Stimulated activated naive CD8-positive, alpha-beta T cell treated with anti-CD3 and anti-CD28 coated beads, Interleukin-15, Interleukin-2, amounts not matched to agents 100 ng/mL and 50 ng/mL, for 24 hours (primary cell): ENCODE measurements around the gene OSBPL2.

Source experiments
- H3K27ac Mint-ChIP-seq: one replicate; pipeline ENCODE4 v1.8.0; 2021; ENCODE audit warnings: mild to moderate bottlenecking, mixed read lengths
- H3K27me3 Mint-ChIP-seq: one replicate; pipeline ENCODE4 v1.8.0; 2021; ENCODE audit warnings: mixed read lengths
- H3K36me3 Mint-ChIP-seq: one replicate; pipeline ENCODE4 v1.8.0; 2021; ENCODE audit warnings: low read depth, mixed read lengths
- H3K4me1 Mint-ChIP-seq: one replicate; pipeline ENCODE4 v1.8.0; 2021; ENCODE audit warnings: low read depth, mixed read lengths
- H3K4me3 Mint-ChIP-seq: one replicate; pipeline ENCODE4 v1.8.0; 2021; ENCODE audit warnings: mild to moderate bottlenecking, mixed read lengths
- H3K9me3 Mint-ChIP-seq: one replicate; pipeline ENCODE4 v1.8.0; 2021; ENCODE audit warnings: mixed read lengths

Gene OSBPL2

DNA sequence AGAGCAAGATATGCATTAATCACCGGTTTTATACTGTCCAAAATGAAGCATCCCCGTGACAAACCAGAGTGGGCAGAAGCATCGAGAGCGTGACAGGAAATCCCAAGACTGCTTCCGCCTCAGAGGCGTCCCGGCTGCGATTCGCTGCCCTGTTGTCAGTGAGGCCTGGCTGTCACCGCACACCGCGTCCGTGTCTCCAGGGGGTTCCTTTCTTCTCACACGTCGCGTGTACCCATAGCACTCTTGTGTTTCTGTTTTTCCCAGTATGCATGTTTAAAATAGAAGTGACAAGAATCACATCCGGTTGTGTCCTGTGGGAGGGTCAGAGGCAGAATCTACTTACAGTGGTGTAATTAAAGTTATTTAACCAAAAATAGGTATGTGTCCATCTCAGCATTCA is 56.2 kb downstream of the OSBPL2 start:
- no peak overlapping the region for H3K4me3 Mint-ChIP-seq
- peaks cover 12% of the 10 kb centered on the region for H3K36me3 Mint-ChIP-seq
- no peaks in the 10 kb centered on the region for H3K9me3 Mint-ChIP-seq
- H3K4me1 Mint-ChIP-seq = peaks cover 4% of the 10 kb centered on the region
- H3K27me3 Mint-ChIP-seq = no peaks in the 10 kb centered on the region
- no peak overlapping the region for H3K27ac Mint-ChIP-seq

DNA sequence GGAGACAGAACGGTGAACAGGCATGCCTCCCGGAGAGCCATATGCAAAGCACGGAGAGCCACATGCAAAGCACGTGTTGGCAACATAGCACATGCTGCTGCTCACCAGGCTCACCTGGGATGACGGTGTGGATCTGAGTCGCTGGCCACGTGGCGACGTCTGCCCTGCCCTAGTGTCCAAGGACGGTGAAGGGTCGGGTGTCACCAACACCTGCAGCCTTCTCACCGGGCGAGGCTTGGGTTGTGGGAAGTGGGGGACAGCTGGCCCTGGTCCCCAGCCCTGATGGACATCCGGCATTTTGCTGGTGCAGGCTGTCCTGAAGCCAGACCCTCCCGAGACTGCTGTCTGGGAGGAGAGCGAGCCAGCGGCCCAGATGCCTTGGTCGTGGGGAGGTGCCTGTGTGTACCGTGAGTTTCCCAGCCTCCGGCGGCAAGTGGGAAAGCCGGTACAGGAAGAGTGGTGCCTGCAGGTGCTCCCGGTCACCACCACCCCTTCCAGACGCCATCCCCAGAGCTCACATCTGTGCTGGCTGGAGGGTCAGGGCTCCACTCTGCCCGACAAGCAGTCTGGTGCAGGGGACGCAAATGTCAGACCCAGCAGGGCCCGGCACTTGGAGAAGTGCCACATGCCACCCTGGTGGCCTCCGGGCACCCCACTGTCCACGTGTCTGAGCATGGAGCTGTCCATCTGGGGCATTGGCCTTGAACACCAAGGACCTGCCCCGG is 58.6 kb downstream of the OSBPL2 start:
- H3K27me3 Mint-ChIP-seq = no peaks in the 10 kb centered on the region
- no peaks in the 10 kb centered on the region for H3K9me3 Mint-ChIP-seq
- H3K4me1 Mint-ChIP-seq = peaks cover 7% of the 10 kb centered on the region
- H3K4me3 Mint-ChIP-seq = no peak overlapping the region
- peaks cover 12% of the 10 kb centered on the region for H3K36me3 Mint-ChIP-seq
- no peak overlapping the region for H3K27ac Mint-ChIP-seq

DNA sequence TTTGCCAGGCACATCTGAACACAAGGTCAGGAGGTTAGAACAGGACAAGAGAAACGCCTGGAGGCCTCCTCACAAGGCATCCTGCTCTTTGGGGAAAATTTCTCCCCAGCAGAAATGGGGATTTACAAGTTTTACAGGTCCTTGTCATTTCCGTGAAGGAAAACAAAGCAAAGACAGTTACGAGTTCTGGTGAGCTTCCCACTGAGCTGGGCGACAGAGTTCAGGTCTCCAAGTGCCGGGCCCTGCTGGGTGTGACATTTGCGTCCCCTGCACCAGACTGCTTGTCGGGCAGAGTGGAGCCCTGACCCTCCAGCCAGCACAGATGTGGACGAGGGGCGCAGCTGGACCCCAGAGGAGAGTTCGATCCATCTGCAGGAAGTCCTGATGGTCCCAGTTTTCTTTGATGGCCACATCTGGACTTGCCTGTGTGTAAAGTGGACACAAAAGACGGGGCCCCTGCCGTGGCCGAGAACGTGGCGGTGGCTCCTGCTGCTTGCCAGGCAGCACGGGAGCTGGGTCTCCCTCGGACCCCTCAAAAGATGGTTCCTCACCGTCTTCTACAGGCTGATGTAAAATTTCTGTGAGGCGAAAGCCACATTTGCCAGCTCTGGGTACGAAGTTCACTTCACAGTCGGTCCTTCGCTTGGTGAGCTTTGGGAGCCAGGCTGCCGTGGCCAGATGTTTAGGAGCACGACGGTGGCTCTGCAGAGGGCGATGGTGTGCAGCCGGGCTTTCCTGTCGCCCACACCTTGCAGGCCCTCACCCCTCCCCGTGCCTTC is 59.3 kb downstream of the OSBPL2 start:
- no peak overlapping the region for H3K4me3 Mint-ChIP-seq
- no peak overlapping the region for H3K27ac Mint-ChIP-seq
- peaks cover 4% of the 10 kb centered on the region for H3K4me1 Mint-ChIP-seq
- no peaks in the 10 kb centered on the region for H3K9me3 Mint-ChIP-seq
- peaks cover 8% of the 10 kb centered on the region for H3K36me3 Mint-ChIP-seq
- H3K27me3 Mint-ChIP-seq = no peaks in the 10 kb centered on the region

DNA sequence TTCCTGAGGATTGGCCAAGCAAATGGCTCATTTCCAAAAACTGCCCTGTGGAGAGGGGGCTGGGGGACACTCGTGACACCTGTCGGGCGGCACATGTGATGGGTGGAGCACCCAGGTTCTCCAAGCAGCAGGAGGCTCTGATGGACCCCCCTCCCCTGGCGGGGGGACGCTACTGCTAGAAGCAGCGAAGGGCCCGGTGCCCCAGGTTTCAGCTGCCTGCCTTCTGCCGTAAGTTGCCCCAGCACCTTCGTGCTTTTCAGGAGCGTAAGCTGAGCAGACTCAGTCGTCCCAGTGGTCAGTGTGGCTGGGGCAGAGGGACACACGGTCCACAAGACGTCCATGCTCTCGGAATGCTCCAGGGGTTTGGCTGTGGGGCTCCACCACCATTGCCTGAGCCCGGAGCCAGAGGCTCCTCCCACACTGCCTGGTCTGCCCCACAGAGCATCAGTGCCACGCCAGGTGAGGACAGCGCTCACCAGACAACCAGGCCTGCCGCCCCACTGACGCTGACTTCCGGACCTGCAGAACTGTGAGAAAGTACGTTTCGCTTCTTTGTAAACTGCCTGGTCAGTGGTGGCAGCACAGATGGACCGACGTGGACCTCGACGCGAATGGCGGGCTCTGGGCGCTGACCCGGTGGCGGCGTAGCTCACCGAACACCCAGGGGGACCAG is 60.4 kb downstream of the OSBPL2 start:
- Mint-ChIP-seq H3K4me3 (no peak overlapping the region), H3K4me1 (peaks cover 4% of the 10 kb centered on the region), H3K27ac (no peak overlapping the region), H3K36me3 (peaks cover 8% of the 10 kb centered on the region), H3K9me3 (no peaks in the 10 kb centered on the region), H3K27me3 (no peaks in the 10 kb centered on the region)

DNA sequence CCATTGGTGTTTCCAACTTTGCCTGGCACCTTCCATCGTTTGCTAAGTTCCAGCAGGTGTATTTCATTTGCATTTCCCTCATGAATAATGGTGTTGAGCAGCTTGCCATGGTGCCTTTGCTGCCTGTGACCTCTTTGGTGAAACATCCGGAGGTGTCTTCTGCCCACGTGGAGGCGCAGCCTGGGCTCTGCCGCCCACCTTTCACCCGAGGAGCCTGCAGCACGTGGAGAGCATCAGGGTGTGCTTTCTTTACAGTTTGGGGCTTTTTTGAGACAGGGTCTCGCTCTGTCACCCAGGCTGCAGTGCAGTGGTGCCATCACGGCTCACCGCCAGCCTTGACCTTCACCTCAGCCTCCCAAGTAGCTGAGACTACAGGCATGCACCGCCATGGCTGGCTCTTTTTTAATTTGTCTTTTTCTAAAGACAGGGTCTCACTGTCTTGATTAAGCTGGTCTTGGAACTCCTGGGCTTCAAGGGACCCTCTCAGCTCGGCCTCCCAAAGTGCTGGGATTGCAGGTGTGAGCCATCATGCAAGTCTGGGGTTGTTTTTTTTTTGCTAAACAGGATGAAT is 61.4 kb downstream of the OSBPL2 start:
- Mint-ChIP-seq H3K9me3 (no peaks in the 10 kb centered on the region), H3K4me1 (peaks cover 14% of the 10 kb centered on the region), H3K27ac (no peak overlapping the region), H3K27me3 (no peaks in the 10 kb centered on the region), H3K4me3 (no peak overlapping the region), H3K36me3 (peaks cover 16% of the 10 kb centered on the region)

DNA sequence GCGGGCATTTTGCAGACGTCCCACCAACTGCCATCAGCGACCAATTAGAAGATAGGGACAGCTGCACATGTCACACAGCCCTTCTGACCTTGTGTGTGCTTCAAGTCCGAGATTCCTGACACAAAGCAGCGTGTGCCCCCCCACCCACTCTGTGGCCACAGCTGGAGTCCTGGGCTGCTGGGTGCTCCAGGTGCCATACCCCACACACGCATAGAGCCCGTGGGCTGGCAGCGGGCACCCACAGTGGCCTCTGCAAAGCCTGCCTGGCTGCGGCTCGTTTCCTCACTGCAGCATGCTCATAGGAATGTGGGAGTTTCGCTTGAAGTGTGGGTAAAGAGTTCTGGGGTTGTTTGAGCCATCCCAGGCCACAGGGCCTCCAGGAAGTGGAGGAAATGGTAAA is 62.0 kb downstream of the OSBPL2 start:
- peaks cover 21% of the 10 kb centered on the region for H3K36me3 Mint-ChIP-seq
- H3K4me1 Mint-ChIP-seq = peaks cover 19% of the 10 kb centered on the region
- H3K27me3 Mint-ChIP-seq = no peaks in the 10 kb centered on the region
- H3K9me3 Mint-ChIP-seq = no peaks in the 10 kb centered on the region
- no peak overlapping the region for H3K27ac Mint-ChIP-seq
- H3K4me3 Mint-ChIP-seq = no peak overlapping the region

DNA sequence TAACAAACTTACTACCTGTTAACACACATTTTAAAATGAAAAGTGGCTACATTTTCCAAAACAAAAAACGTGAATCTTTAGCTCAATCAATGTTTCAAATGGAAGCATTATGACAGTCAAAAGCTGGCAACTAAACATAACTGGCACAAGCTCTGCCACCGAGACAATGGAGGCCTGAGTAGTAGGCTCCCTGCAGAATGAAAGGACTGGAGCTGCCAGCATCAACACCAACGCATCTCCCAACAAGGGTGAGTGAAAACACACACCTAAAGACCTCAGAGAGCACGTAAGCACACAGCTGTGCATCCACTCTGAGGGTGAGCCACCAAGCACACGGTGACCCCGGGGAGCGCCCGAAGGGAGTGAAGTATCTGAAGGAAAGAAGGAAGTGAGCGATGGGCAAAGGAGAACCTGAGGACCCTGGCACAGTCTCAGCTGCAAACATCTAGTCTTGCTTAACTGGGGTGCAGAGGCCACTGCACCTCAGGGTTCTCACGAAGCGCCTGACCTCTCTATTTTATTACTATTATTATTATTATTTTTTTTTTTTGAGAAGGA is 62.9 kb downstream of the OSBPL2 start:
- H3K4me3 Mint-ChIP-seq = peak overlapping the region; percentile 61
- H3K27me3 Mint-ChIP-seq = no peaks in the 10 kb centered on the region
- no peaks in the 10 kb centered on the region for H3K9me3 Mint-ChIP-seq
- H3K4me1 Mint-ChIP-seq = peaks cover 23% of the 10 kb centered on the region
- H3K27ac Mint-ChIP-seq = no peak overlapping the region
- peaks cover 24% of the 10 kb centered on the region for H3K36me3 Mint-ChIP-seq

DNA sequence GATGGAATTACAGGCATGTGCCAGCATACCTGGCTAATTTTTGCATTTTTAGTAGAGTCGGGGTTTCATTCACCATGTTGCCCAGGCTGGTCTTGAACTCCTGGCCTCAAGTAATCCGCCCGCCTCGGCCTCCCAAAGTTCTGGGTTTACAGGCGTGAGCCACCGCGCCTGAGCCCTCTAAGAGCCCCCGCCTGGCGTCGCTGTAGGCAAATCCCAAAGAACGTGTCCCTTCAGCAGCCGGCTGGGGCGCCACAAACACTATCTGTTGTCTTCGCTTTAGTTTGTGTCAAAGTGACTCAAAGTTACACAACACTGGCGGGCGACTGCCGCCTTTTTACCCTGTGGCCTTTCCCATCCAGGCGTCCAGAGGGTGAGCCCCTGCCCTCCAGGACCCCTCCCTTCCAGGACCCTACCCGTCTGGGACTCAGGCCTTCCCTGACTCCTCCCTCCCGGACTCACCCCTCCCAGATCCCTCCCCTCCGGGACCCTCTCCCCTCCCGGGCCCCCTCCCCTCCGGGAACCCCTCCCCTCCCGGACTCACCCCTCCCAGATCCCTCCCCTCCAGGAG is 63.5 kb downstream of the OSBPL2 start:
- peaks cover 23% of the 10 kb centered on the region for H3K4me1 Mint-ChIP-seq
- H3K27me3 Mint-ChIP-seq = no peaks in the 10 kb centered on the region
- H3K27ac Mint-ChIP-seq = peak overlapping the region; percentile 96
- peak overlapping the region; percentile 86 for H3K4me3 Mint-ChIP-seq
- peaks cover 25% of the 10 kb centered on the region for H3K36me3 Mint-ChIP-seq
- H3K9me3 Mint-ChIP-seq = no peaks in the 10 kb centered on the region

DNA sequence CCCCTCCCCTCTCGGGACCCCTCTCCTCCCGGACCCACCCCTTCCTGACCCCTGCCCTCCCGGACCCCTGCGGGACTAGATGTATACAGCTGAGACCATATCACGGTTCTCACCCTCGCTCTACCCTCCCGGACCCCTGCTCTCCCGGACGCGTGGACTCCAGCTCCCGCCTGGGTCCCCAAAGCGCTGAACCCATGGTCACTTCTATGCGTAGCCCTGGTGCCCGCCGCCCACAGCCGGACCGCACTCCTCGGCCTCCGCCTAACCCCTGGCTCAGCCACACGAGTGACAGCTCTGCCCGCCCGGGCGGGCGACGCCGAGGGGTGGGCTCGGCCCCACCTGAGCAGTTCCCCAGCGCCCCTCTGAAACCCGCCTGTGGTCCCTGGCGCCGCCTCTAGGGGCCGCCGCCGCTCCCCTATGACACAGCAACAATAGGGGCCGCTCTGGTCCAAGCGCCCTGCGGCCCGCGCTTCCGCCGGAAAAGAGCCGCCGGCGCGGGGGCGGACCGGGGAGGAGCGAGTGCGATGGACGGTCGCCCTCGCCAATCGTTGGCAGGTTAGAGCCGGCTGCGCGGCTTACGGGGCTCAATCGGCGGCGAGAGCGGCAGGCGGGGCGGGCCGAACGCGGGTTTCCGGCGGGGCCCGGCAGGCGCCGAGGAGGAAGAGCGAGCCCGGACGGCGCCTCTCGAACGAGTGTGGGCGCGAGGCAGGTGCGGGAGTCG is 64.2 kb downstream of the OSBPL2 start, which contains the start of gene ADRM1:
ADRM1 (plus strand) TSS at position 657 of the 721 bp plus-strand sequence. CDS start 572 bp downstream, outside the sequence.
- Mint-ChIP-seq H3K27me3 (no peaks in the 10 kb centered on the region), H3K4me3 (peak within 1 kb of the TSS; percentile 95), H3K27ac (peak within 1 kb of the TSS; percentile 96), H3K4me1 (peaks cover 23% of the 10 kb centered on the region), H3K9me3 (no peaks in the 10 kb centered on the region), H3K36me3 (peaks cover 25% of the 10 kb centered on the region)

DNA sequence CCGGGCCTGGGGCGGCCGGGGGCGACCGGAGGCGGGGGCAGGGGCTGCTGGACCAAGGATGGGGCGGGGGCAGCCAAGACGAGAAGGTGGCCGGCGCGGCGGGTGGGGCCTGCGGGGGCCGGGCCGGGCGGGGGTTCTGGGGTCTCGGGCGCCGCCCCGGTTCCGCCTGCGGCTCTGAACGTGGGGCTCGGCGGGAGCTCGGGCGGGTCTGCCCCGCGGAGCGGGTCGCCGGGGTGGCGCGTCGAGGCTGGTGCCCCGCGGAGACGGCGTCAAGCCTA is 64.7 kb downstream of the OSBPL2 start:
- peaks cover 23% of the 10 kb centered on the region for H3K4me1 Mint-ChIP-seq
- peaks cover 25% of the 10 kb centered on the region for H3K36me3 Mint-ChIP-seq
- no peaks in the 10 kb centered on the region for H3K9me3 Mint-ChIP-seq
- no peaks in the 10 kb centered on the region for H3K27me3 Mint-ChIP-seq
- peak overlapping the region; percentile 36 for H3K27ac Mint-ChIP-seq
- peak overlapping the region; percentile 95 for H3K4me3 Mint-ChIP-seq

DNA sequence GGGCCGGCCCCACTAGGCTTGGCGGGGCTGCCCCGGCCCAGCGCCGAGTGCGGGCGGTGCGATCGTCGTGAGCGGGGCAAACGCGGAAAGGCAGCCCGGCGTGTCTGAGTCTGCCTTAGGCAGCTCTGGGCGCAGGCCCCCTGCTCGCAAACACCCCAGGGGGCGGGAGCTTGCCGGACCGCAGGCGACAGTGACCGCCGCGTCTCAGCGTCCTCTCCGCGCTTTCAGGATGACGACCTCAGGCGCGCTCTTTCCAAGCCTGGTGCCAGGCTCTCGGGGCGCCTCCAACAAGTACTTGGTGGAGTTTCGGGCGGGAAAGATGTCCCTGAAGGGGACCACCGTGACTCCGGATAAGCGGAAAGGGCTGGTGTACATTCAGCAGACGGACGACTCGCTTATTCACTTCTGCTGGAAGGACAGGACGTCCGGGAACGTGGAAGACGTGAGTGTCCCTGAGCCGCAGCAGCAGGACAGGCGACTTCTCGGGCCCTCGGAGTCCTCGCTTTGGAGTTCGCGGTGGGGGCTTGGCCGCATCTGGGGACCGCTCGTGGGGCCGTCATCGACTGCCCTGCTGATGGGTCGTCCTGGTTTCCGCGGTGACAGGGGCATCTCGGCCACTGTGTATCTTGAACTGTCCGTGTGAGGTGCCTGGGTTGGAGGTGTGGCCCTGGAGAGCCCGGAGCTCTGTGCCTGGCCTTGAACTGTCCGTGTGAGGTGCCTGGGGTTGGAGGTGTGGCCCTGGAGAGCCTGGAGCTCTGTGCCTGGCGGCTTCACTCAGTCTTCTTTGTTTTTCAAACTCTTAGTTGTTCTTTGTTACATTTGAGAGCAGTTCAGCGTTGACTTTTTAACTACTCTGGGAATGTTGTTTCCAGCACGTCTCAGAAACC is 65.3 kb downstream of the OSBPL2 start:
- Mint-ChIP-seq H3K4me1 (peaks cover 23% of the 10 kb centered on the region), H3K27me3 (no peaks in the 10 kb centered on the region), H3K27ac (peak overlapping the region; percentile 86), H3K9me3 (no peaks in the 10 kb centered on the region), H3K4me3 (peak overlapping the region; percentile 95), H3K36me3 (peaks cover 25% of the 10 kb centered on the region)

DNA sequence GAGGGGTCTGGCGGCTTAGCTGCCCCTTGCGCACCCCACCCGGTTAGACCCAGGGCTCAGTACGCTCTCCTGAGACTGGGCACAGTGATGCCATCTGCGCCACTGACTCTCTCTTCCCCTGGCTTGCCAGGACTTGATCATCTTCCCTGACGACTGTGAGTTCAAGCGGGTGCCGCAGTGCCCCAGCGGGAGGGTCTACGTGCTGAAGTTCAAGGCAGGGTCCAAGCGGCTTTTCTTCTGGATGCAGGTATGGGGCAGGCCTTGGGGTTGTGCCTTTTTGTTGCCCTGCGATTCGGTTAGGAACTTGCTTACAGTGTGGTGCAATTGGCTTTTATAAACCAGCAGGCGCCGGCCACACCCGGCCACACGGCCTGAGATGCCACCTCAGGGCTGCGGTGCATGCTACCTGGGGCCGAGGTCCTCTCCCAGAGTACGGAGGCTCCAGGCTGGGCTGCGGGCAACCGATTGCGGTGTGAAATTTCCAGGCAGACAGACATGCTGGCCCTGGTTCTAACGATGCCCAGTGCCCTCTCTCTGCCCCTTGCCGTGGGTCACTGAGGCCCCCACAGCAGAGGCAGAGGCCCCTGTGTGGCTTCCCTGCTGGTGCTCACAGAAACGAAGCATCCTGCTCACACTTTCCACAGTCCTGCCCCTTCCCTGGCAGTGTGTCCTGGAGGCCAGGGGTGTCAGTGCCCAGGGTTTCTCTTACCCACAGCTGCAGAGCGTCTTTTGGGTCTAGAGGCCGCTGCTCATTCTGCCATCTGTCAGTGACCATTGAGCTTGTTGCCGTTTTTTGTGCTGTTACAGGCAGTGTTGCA is 66.2 kb downstream of the OSBPL2 start:
- Mint-ChIP-seq H3K4me1 (peaks cover 23% of the 10 kb centered on the region), H3K36me3 (peaks cover 30% of the 10 kb centered on the region), H3K27me3 (no peaks in the 10 kb centered on the region), H3K27ac (peak overlapping the region; percentile 86), H3K4me3 (peak overlapping the region; percentile 95), H3K9me3 (no peaks in the 10 kb centered on the region)
